NCI-H460 (cell line): ENCODE data around the gene FLRT1. TPM values are rescaled to one million over a fixed set of nuclear protein-coding genes. Genes with fewer than 3 reads are reported as not detected.
A peak's percentile ranks its signal among the peaks of the same experiment; 100 is the strongest.

Experiments
- DNase-seq: peaks from one replicate; pipeline ENCODE4 v3.0.0-alpha.2; 2016; ENCODE audit warnings: low read depth; ENCODE audit errors: extremely low read depth
- total RNA-seq: library from RNA; depleted of rRNA; stranded (reverse); fragments of >200 nt; shearing (Covaris generic); gene quantifications from 2 replicates; pipeline ENCODE4 v1.2.3, GENCODE V29; 2014

The FLRT1 gene
- total RNA-seq, 1 experiment from 2014 or later, result 3.0 TPM

GRCh38 chr11:64006398-64006797, 29.3 kb upstream of the FLRT1 start:
- no peak for DNase-seq

- peak; percentile 19 for DNase-seq
These were observed 28.5 kb upstream of the FLRT1 start for GRCh38 chr11:64007160-64007628.

- peak; percentile 70 for DNase-seq
These were observed 28.0 kb upstream of the FLRT1 start for GRCh38 chr11:64007629-64008282.

- no peak for DNase-seq
These were observed 27.3 kb upstream of the FLRT1 start for GRCh38 chr11:64008283-64008913.

- no peak for DNase-seq
These were observed 26.7 kb upstream of the FLRT1 start for GRCh38 chr11:64008914-64009633.

DNA sequence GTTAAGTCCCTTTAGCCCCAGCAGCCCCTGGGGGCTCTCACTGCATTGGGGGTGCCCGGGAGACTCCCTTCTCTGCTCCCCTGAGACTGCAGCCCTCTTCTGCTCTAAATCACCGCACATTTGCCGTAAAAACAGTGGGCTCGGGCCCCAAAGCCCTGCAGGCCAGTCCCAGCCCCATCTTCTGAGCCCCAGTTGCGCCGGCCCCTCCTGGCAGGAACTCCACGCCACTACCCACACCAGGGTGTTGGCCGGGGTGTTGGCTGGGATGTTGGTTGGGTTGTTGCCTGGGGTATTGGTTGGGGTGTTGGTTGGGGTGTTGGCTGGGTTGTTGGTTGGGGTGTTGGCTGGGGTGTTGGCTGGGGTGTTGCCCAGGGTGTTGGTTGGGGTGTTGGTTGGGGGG, 26.0 kb upstream of the FLRT1 start:
- DNase-seq, result no peak

- DNase-seq, result no peak
These were observed 24.9 kb upstream of the FLRT1 start for GRCh38 chr11:64010783-64011182.

DNA sequence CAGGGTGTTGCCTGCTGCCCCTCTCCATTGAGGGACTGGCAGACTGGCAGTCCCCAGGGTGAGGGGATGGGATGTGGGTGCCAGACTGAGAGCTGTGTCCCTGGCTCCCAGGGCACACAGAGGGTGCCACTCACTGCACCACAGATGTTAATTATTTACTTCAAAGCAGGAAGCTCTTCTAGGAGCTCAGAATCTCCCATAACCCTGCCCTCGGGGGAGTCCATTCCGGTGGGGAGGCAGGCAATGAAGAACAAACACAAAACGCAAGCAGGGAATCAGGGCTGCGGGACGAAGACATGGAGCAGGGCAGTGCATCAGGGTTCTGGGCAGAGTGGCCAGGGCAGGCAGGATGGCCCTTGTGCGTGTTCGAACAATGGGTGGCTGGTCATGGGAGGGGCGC, 24.4 kb upstream of the FLRT1 start:
- no peak for DNase-seq

- DNase-seq, result no peak
These were observed 22.4 kb upstream of the FLRT1 start for GRCh38 chr11:64013141-64013896.

- no peak for DNase-seq
These were observed 21.4 kb upstream of the FLRT1 start for GRCh38 chr11:64014356-64014755.

DNA sequence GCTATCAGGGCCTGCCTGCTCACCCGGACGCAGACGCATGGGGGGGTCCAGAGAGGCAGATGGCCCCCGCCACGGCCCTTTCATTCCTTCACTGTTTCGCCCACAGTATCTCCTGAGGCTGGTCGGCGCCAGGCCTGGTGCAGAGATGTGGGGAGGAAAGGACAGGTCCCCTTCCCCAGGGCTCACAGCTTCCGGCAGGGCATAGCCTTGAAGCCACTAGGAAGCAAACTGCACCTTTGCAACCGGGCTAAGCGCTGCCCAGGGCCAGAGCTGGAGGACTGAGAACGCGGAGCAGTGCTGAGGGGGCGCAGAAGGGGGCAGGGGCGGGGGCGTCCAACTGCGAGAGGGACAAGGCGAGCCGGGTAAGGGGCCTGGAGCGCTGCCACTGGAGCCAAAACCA, 20.2 kb upstream of the FLRT1 start:
- no peak for DNase-seq

DNA sequence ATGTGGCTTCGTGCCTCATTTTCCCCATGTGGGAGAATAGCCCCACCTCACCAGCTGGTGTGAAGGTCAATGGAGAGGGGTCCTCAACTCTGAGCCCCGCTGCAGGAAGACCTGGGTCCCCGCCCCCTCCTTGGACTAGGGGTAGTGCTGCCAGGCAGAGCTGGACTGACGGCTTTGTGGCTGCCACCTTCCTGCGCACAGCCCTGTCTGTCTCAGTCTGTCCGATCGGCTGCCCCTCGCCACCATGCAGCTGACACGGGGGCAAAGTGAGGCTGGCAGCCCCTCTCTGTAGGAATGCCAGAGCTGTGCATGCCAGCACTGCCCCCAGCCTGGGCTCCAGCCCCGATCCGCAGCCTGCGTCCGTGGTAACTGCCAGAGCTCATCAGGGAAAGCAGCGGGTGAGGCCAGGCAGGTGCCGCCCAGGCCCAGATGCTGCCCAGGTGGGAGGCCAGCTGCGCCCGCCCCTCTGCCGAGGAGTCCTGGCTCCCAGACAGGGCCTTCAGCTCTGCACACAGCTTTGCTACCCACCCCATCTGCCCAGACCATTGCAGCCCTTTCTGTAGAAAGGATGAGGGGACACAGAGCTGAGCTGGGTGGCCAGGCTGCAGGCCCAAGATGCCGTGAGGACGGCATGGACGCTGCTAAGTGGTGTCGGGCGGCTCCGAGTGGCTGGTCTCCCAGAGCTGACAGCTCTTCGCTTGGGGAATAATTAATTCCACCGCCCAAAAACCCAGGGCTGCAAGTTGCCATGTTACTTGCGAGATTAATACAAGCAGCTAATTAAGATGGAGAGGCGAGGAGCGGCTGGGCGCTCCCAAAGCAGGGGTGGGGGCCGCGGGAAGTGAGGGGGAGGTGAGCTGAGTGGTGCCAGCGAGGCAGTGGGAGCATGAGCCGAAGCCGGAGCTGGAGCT, 19.5 kb upstream of the FLRT1 start:
- no peak for DNase-seq

DNA sequence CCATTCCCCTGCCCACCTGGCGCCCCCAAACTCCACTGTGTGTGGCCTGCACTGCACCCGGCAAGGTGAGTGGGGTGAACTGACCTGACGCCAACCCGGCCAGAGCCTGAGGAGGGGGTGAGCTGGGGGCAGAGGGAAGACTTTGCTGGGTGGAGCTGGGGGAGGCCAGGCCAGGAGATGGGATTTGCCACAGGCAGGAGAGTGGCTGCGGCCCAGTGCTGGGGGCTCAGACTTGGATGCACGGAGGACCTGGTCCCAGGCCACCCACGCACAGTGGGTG, 17.8 kb upstream of the FLRT1 start:
- no peak for DNase-seq

GRCh38 chr11:64018310-64018709, 17.4 kb upstream of the FLRT1 start:
- DNase-seq, result no peak

DNA sequence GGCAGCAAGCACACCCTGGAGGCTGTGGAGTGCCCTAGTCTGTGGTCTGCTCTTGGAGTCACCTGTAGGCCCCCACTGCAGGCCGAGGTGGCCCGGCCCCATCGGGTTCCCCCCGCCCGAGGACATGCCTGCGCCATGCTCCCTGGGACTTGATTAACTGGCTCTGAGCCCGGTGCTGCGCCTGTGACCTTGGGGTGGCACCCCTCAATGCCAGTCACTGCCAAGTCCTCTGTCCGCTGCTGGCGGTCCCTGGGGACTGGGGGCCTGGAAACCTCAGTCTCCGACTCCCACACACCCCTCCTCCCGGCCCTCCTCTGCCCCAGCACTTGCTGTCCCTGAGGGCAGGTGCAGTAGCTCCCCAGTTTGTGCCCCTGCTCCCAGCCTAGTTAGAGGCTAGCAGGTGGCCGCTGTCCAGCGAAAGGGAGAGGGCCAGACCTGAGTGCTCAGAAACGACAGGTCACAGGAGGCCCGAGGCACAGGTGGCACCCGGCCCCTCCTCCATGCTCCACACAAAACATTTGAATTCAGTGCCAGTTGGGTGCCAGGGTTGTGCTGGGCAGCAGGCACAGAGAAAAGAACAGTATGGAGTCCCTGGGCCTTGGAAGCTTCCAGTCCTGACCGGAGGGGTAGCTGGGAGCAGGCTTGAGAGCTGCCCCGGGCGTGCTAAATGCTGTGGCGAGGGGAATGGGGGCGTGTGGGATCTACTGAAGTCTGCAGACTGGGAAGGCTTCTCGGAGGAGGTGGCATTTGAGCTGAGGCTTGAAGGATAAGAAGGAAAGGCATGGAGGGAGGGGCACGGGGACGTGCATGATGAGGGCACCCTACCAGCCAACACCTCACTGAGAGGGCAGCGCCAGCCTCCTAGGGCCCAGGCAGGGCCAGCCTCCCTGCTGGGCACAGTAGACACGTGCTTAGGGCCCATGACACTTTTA, 16.4 kb upstream of the FLRT1 start:
- DNase-seq, result no peak

DNA sequence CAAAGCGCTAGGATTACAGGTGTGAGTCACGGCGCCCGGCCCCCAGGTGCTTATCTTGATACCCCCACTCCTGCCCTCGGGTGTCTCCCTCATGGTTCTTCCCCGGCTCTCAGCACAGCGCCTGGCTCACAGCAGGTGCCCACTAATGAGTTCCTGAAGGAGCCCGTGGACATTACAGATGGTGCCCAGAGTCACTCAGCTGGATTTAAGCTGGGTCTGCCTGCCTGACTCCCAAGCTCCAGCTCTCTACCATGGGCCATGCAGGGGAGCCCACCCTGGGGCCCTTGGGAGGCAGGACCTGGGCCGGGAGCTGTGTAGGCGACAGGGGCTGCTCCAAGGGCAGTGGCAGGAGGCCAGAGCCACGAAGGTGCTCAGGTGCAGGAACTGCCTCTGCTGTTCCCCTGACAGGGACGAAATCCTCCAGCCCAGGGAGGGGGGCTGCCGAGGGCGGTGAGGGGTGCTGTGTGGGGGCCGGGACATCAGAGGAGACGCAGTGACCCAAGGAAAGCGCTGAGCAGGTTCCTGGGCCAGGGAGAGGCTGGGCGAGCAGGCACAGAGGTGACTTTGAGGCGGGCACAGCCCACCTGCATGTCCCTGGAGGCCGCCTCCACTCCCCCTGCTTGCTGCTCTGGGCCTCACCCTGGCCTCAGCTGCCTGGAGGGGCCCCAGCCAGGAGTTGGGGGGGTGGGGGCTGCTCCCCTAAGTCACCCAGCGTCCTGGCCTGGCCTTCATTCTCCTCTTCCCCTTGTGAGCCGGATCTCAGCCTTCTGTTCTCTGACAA, 14.6 kb upstream of the FLRT1 start:
- DNase-seq, result no peak

DNA sequence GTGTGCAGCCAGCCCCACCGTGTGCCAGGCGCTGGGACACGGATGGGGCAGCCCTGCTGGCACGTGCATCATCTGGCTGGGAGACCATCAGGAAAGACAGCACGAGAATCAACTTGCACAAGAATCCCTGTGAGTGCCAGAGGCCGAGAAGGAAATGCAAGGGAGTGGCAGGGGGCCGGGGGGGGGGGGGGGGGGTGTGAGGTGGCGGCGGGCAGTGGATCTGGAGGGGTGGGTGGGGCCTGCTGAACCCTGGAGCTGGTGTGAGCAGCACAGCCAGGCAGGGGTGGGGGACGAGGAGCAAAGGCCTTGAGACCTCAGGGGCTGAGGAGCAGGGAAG, 14.0 kb upstream of the FLRT1 start:
- no peak for DNase-seq

GRCh38 chr11:64022125-64022784, 13.5 kb upstream of the FLRT1 start:
- no peak for DNase-seq
